GM12801 (cell line): ENCODE data around the gene EPB41L2.

Source experiments
- TF ChIP-seq, protein P1 (sequence below): IDR thresholded peaks from one replicate; pipeline ENCODE4 v1.5.1; 2011; ENCODE audit warnings: control low read depth; ENCODE audit not compliant: insufficient read length; ENCODE audit errors: extremely low read depth

EPB41L2 gene

DNA sequence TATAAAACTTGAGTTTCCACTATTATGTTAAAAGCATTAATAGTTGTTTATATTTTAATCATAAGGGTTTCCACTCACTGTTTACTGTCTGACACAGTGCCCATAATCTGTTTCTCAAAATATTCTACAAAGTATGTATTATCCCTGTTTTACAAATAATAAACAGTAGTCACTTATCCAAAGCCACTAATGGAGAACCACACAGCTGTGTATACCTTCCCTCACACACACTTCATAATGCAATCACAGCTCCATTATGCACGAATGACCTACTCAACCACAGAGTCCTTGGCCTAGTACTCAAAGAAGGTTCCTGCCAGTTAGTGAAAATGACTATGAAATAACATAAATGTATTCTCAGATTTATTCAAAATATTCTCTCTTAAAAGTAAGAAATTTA lies 103.1 kb downstream of the EPB41L2 start:
- TF ChIP-seq, protein P1, sequence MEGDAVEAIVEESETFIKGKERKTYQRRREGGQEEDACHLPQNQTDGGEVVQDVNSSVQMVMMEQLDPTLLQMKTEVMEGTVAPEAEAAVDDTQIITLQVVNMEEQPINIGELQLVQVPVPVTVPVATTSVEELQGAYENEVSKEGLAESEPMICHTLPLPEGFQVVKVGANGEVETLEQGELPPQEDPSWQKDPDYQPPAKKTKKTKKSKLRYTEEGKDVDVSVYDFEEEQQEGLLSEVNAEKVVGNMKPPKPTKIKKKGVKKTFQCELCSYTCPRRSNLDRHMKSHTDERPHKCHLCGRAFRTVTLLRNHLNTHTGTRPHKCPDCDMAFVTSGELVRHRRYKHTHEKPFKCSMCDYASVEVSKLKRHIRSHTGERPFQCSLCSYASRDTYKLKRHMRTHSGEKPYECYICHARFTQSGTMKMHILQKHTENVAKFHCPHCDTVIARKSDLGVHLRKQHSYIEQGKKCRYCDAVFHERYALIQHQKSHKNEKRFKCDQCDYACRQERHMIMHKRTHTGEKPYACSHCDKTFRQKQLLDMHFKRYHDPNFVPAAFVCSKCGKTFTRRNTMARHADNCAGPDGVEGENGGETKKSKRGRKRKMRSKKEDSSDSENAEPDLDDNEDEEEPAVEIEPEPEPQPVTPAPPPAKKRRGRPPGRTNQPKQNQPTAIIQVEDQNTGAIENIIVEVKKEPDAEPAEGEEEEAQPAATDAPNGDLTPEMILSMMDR: no peak

DNA sequence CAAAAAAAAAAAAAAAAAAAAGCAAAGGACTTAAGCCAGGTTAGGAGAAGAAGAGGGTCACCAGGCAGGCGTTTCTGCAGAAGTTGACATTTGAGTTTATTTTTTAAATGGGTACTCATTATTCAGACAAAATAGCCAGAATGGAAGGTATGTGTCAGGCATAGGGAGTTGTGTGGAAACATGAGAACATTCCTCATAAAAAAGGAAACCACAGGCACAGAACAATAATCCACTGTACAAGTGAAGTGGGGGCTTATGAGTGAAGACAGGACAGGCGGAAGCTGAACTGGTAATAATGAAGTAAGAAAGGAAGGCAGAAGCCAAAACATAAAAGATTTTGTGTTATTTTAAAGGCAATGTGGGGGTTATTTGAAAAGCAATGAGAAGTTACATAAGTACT lies 104.6 kb downstream of the EPB41L2 start:
- TF ChIP-seq, protein P1: no peak

DNA sequence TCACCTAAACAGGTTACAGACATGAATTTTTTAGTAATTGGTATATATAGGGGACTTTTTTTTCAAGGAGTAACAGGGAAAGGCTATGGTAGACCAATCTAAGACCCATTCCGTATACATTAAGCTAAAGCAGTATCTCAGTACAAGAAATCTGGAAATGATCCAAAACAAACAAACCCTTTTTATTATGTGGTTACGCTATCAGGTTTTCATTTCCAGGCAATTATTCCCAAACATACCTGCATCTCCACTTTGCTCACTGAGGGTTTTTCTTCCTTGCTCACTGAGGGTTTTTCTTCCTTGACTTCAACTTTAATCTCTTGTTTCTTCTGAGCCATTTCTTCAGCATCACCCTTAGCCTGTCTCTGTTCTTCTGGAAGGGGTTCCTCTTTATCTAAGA lies 107.3 kb downstream of the EPB41L2 start:
- TF ChIP-seq, protein P1: no peak

DNA sequence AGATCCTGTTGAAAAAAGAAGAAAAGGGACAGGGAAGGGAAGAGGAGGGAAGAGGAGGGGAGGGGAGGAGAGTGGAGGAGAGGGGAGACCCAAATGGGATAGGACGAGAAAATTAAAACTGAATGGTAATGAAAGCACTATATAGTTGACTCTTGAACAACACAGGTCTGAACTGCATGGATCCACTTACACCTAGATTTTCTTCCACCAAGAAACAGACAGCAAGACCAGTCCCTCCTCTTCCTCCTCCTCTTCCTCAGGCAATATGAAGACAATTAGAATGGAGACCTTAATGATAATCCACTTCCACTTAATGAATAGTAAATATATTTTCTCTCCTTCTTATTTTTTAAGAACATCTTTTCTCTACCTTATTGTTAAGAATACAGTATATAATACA lies 113.5 kb downstream of the EPB41L2 start:
- TF ChIP-seq, protein P1: no peak

DNA sequence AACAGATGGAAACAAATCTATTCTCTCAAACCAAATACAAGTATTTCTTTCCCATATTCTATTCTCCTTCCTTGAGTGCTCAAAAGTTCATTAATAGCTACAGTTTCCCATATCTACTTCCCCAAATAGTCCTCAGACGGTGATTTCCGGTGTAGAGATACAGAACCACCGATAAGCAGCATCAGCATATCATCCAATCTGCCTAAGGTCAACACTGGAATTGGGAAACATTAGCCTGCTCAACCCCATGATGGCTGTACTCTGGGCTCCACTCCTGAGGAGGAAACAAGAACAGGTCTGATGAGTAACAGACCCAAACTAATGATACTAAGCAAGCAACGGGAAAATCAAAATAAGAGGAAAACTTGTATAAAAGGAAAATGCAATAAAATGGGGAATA lies 115.6 kb downstream of the EPB41L2 start:
- TF ChIP-seq, protein P1: no peak

DNA sequence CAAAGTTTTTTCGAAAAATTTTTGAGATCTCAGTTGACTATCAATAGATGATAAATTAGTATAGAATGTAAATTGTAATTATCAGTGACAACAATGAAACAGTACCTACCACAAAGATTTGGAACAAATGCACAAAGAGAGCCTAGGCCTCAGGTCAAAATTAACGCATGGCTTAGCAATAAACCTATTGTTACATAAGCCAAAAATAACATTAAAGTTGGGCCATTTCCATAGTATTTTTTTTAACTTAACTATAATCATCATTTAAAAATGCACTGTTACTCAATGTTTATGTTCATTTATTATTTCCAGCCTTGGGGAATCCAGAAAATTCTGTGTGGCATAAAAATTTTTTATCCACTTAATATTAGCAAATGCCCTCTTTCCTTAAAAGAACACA lies 117.0 kb downstream of the EPB41L2 start:
- TF ChIP-seq, protein P1: no peak

DNA sequence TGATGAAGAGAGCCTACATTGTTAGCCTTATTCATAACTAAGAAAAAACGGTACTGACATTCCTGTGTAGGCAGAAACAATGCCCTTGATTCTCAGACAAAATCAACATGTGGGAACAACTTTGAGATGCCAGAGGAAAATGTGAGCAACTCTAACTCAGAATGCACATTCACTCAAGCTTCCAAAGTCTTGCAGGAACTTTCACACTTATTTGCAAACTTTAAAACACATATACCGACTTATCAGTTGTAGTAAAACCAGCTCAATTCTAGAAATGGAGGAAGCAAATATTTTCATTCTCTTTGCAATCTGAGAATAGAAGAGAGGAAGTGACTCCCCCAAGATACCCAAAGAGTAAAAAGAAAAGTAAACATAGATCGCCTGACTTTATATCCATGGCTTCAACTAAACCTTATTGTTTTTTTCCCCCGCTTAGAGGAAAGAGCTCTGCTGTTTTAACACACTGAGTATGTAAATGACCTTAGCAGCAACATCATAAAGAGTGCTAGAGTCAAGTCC lies 117.6 kb downstream of the EPB41L2 start:
- TF ChIP-seq, protein P1: no peak

DNA sequence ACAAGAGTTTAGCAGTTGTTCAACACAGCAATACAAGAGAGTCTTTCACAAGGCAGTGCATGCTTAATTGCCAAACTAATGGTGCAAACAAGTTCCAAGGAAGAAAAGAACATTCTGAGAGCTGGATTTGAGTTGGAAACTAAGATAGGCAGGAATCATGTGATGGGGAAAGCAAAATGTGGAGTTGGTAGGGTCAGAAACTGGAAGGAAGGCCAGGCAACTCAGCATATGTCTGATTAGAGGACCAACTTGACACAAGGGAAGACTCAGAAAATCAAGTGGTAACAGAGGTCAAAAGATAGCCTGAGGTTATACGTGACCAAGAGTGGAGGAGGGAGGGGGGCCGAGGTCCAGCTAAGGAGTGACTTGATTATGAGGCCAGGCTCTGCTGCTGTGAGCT lies 118.6 kb downstream of the EPB41L2 start:
- TF ChIP-seq, protein P1: no peak
